GM12878 (cell line): ENCODE data around the gene ADAMTS5. TPM values are rescaled to one million over a fixed set of nuclear protein-coding genes. Genes with fewer than 3 reads are reported as not detected.

ENCODE experiments used
- ATAC-seq: fragments of 200-7000 bp; cut with Tn5 transposase; 3 replicates; pipeline ENCODE4 v1.9.1; 2020; ENCODE audit warnings: mild to moderate bottlenecking, moderate library complexity
- BruUV-seq: library from RNA; stranded (reverse); fragments of 400-500 nt; replicated peaks from 2 replicates; lab custom pipeline; 2021; lab: Mats Ljungman, UMichigan
- CTCF ChIA-PET: fragments of 300-600 bp; sonication (Branson Sonifier 250); formaldehyde crosslinking; extraction: SDS; loops from one replicate; lab custom pipeline; 2021; ENCODE audit warnings: inconsistent platforms; lab: Yijun Ruan, JAX
- POLR2A ChIA-PET: fragments of 350-600 bp; formaldehyde crosslinking; extraction: SDS; loops from one replicate; lab custom pipeline; 2021; ENCODE audit warnings: inconsistent platforms; lab: Charles Lee
- RAD21 ChIA-PET: fragments of 300-600 bp; sonication (Branson Sonifier 250); formaldehyde crosslinking; loops from one replicate; lab custom pipeline; 2023; ENCODE audit warnings: antibody characterized with exemption; ENCODE audit not compliant: unreplicated experiment; lab: Charles Lee
- SMC1A ChIA-PET: fragments of 300-600 bp; sonication (Branson Sonifier 250); formaldehyde crosslinking; loops from one replicate; lab custom pipeline; 2023; ENCODE audit not compliant: unreplicated experiment, uncharacterized antibody; lab: Charles Lee
- DNase-seq: peaks from one replicate; pipeline ENCODE4 v3.0.0-alpha.2; 2011; ENCODE audit warnings: low read depth, low spot score
- FAIRE-seq: peaks from 3 replicates; lab custom pipeline; 2011; peaks lifted over from hg19 to GRCh38; lab: Jason Lieb, UNC
- H2AFZ ChIP-seq: 2 replicates; pipeline ENCODE4 v1.6.0; 2011; ENCODE audit warnings: low read depth, low read length, control low read depth; ENCODE audit not compliant: control insufficient read depth
- H3K27ac ChIP-seq: 2 replicates; pipeline ENCODE4 v1.5.1; 2011; ENCODE audit warnings: control low read depth; ENCODE audit not compliant: control insufficient read depth, insufficient read depth
- H3K27me3 ChIP-seq, 2 experiments: replicated peaks in 1 of 2; 2 replicates each; pipeline versions ENCODE4 v1.6.0 to v1.6.1; 2011; ENCODE audit warnings: low read length in 1 of 2; ENCODE audit not compliant: control insufficient read depth in 2 of 2, insufficient read depth in 2 of 2
- H3K36me3 ChIP-seq, 2 experiments: 2 replicates each; pipeline ENCODE4 v1.5.1; 2011; ENCODE audit warnings: low read length in 1 of 2; ENCODE audit not compliant: control insufficient read depth in 2 of 2, insufficient read depth in 2 of 2
- H3K4me1 ChIP-seq: 2 replicates; pipeline ENCODE4 v1.6.1; 2011; ENCODE audit warnings: mild to moderate bottlenecking, low read length, moderate library complexity, mixed read lengths; ENCODE audit not compliant: control insufficient read depth, insufficient read depth
- H3K4me2 ChIP-seq: 2 replicates; pipeline ENCODE4 v1.6.0; 2011; ENCODE audit warnings: control low read depth; ENCODE audit not compliant: control insufficient read depth, insufficient read depth
- H3K4me3 ChIP-seq: fragments of 200-600 bp; sonication (generic); 2 replicates; pipeline ENCODE4 v1.5.1; 2016
- H3K79me2 ChIP-seq: 2 replicates; pipeline ENCODE4 v1.6.0; 2011; ENCODE audit warnings: low read length; ENCODE audit not compliant: control insufficient read depth, insufficient read depth
- H3K9ac ChIP-seq: 2 replicates; pipeline ENCODE4 v1.8.0; 2011; ENCODE audit warnings: low read length, control low read depth, mixed read lengths; ENCODE audit not compliant: control insufficient read depth, insufficient read depth
- H3K9me3 ChIP-seq: replicated peaks from 3 replicates; pipeline ENCODE4 v1.5.1; 2011; ENCODE audit warnings: mild to moderate bottlenecking, low read length; ENCODE audit not compliant: control insufficient read depth, insufficient read depth
- H4K20me1 ChIP-seq: 2 replicates; pipeline ENCODE4 v1.6.0; 2011; ENCODE audit not compliant: control insufficient read depth, insufficient read depth
- NRF1 ChIP-seq: conservative IDR thresholded peaks from 2 replicates; pipeline ENCODE4 v1.6.1; 2011; ENCODE audit warnings: mild to moderate bottlenecking, low read depth, low read length, improper control_type of control experiment
- STAT1 ChIP-seq: fragments of 450-650 bp; conservative IDR thresholded peaks from 2 replicates; pipeline ENCODE4 v1.6.1; 2014; ENCODE audit warnings: antibody characterized with exemption, mild to moderate bottlenecking
- SUPT20H ChIP-seq: IDR thresholded peaks from 2 replicates; pipeline ENCODE4 v1.6.1; 2011; ENCODE audit warnings: low read depth, mild to moderate bottlenecking, low read length, moderate library complexity, borderline replicate concordance; ENCODE audit not compliant: control insufficient read depth
- ZNF217 ChIP-seq: fragments of 450-650 bp; IDR thresholded peaks from 2 replicates; pipeline ENCODE4 v1.6.1; 2017; ENCODE audit warnings: antibody characterized with exemption, mild to moderate bottlenecking
- in situ Hi-C: fragments of 300-500 bp; cut with MboI; formaldehyde crosslinking; loops from 9 replicates; pipeline ENCODE4 v1.14.3; 2018; ENCODE audit warnings: mixed read lengths
- intact Hi-C: fragments of 100-400 bp; cut with micrococcal nuclease; formaldehyde crosslinking; loops from one replicate; pipeline ENCODE4 v1.14.2; 2022; ENCODE audit not compliant: unreplicated experiment
- polyA plus RNA-seq, 11 experiments: library from polyadenylated mRNA; depleted of rRNA in 4 of 11; unstranded in 6 of 11; stranded (reverse) in 5 of 11; fragments of >200 nt; fragmentation: Nextera tagmentation in 4 of 11; fragmentation: Illumina TruSeq in 1 of 11; extraction: Ambion mirVana in 4 of 11; extraction: Trizol in 1 of 11; gene quantifications; 1 replicate in 1 of 11; 2 replicates in 10 of 11; pipeline versions ENCODE4 v1.2.1 to v1.2.3, GENCODE V29; 2011 to 2016; ENCODE audit warnings: inconsistent platforms in 2 of 11, missing spikeins in 2 of 11, low read depth in 1 of 11
- total RNA-seq, 4 experiments: library from RNA; depleted of rRNA in 3 of 4; stranded (reverse); fragments of >200 nt in 3 of 4; fragmentation: Illumina TruSeq in 1 of 4; extraction: Trizol in 1 of 4; gene quantifications; 2 replicates each; pipeline versions ENCODE4 v1.2.1 to v1.2.3, GENCODE V29; 2013 to 2021
- TF ChIP-seq, protein P1 (sequence below): IDR thresholded peaks from 2 replicates; pipeline ENCODE4 v1.6.1; 2011; ENCODE audit warnings: low read depth, mild to moderate bottlenecking, low read length, moderate library complexity, borderline replicate concordance; ENCODE audit errors: extremely low read depth
- TF ChIP-seq, protein P2 (sequence below): fragments of 450-650 bp; formaldehyde crosslinking; IDR thresholded peaks from 2 replicates; pipeline ENCODE4 v1.4.0; 2020; ENCODE audit warnings: mild to moderate bottlenecking, moderate library complexity

Gene ADAMTS5
- total and polyA plus RNA-seq, 10 of the 15 experiments (the other 5 are each of a cell fraction or from before 2014, with no cell fraction given) = not detected

DNA sequence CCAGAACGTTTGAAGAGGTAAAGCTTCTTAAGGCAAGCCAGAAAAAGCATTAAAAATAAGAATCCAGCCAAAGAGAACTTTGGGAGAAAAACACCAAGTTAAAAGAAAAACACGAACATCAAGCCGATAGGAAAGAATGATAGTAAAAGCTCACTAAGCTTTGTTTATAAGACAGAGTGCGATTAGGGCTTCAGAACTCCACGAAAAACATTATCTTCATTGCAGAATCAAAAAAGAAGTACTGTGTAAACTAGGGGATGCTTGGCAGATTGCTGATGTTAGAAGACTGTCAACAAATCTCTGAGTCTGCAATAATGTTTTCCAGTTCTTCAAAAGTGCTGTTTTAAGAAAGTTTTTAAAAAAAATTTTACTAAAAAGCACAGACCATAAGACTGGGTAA is 30.2 kb downstream of the ADAMTS5 start (continued):
- no peak for TF ChIP-seq ZNF217

DNA sequence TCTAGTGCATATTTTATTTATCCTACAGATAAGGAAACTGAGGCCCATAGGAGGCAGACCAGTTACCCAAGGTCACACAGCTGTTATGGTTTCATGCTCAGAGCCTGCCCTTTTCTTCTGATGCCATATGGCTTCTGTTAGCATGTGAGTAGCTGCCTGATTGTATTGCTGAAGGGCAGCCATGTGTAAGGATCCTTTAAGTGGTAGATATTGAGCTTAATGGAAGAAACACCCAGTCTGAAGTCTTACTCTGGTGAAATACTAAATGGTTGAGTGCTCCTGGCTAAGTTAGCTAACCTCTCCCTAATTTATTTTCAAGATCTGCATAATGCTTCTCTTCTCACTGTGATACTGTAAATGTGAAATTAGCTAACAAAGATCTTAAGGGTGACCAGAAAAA is 30.9 kb downstream of the ADAMTS5 start:
- Histone ChIP-seq H3K79me2 (no peaks in the 10 kb centered on the region), H3K27ac (no peak overlapping the region), H3K27me3 (no peaks in the 10 kb centered on the region), H3K4me3 (no peak overlapping the region), H3K36me3 (no peaks in the 10 kb centered on the region), H3K9me3 (no peaks in the 10 kb centered on the region)
- no peak for FAIRE-seq
- no peak for ATAC-seq
- CTCF ChIA-PET = no interaction called here
- DNase-seq = no peak
- in situ Hi-C loops = no loop called here
- BruUV-seq = no TSS peak
- TF ChIP-seq STAT1 (no peak), SUPT20H (no peak), NRF1 (no peak)
- TF ChIP-seq, protein P1, sequence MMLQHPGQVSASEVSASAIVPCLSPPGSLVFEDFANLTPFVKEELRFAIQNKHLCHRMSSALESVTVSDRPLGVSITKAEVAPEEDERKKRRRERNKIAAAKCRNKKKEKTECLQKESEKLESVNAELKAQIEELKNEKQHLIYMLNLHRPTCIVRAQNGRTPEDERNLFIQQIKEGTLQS = no peak
- TF ChIP-seq, protein P2, sequence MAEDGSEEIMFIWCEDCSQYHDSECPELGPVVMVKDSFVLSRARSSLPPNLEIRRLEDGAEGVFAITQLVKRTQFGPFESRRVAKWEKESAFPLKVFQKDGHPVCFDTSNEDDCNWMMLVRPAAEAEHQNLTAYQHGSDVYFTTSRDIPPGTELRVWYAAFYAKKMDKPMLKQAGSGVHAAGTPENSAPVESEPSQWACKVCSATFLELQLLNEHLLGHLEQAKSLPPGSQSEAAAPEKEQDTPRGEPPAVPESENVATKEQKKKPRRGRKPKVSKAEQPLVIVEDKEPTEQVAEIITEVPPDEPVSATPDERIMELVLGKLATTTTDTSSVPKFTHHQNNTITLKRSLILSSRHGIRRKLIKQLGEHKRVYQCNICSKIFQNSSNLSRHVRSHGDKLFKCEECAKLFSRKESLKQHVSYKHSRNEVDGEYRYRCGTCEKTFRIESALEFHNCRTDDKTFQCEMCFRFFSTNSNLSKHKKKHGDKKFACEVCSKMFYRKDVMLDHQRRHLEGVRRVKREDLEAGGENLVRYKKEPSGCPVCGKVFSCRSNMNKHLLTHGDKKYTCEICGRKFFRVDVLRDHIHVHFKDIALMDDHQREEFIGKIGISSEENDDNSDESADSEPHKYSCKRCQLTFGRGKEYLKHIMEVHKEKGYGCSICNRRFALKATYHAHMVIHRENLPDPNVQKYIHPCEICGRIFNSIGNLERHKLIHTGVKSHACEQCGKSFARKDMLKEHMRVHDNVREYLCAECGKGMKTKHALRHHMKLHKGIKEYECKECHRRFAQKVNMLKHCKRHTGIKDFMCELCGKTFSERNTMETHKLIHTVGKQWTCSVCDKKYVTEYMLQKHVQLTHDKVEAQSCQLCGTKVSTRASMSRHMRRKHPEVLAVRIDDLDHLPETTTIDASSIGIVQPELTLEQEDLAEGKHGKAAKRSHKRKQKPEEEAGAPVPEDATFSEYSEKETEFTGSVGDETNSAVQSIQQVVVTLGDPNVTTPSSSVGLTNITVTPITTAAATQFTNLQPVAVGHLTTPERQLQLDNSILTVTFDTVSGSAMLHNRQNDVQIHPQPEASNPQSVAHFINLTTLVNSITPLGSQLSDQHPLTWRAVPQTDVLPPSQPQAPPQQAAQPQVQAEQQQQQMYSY (CRISPR knock-in tag) = no peak
- TF ChIP-seq, all 136 proteins: peak for 0
- Histone ChIP-seq H3K4me2 (no peak overlapping the region), H2AFZ (no peak overlapping the region), H3K9ac (no peak overlapping the region), H3K4me1 (no peaks in the 10 kb centered on the region), H4K20me1 (no peaks in the 10 kb centered on the region)
- RAD21 ChIA-PET = no interaction called here
- SMC1A ChIA-PET = no interaction called here
- POLR2A ChIA-PET = no interaction called here
- intact Hi-C loops = no loop called here
